Ascending aorta (tissue), 2 donors: ENCODE results near the gene EXD2. TPM values are rescaled to one million over a fixed set of nuclear protein-coding genes. Genes with fewer than 3 reads are reported as not detected.
"Not testable (repeated sequence)": the region's sequence is repeated elsewhere in the genome, so short reads cannot be mapped to it uniquely, and the experiment has no call there.

Source experiments
- DNase-seq, 2 donors: peaks; one replicate each; pipeline ENCODE4 v3.0.0-alpha.2; 2019; ENCODE audit warnings: low spot score in 2 of 2
- H3K27ac ChIP-seq, 2 donors: fragments of 200-600 bp; sonication (generic); one replicate each; pipeline ENCODE4 v1.5.1; 2016 to 2017; ENCODE audit warnings: mild to moderate bottlenecking in 1 of 2
- H3K27me3 ChIP-seq: fragments of 200-600 bp; sonication (generic); one replicate; pipeline ENCODE4 v1.5.1; 2017
- H3K36me3 ChIP-seq, 2 donors: fragments of 200-600 bp; sonication (generic); one replicate each; pipeline ENCODE4 v1.5.1; 2016
- H3K4me1 ChIP-seq, 2 donors: fragments of 200-600 bp; sonication (generic); one replicate each; pipeline ENCODE4 v1.5.1; 2016 to 2017; ENCODE audit warnings: mild to moderate bottlenecking in 1 of 2
- H3K4me3 ChIP-seq, 2 donors: fragments of 200-600 bp; sonication (generic); one replicate each; pipeline ENCODE4 v1.5.1; 2016 to 2017; ENCODE audit warnings: mild to moderate bottlenecking in 1 of 2
- H3K9me3 ChIP-seq, 2 donors: fragments of 200-600 bp; sonication (generic); one replicate each; pipeline ENCODE4 v1.5.1; 2016
- CTCF ChIP-seq, 3 experiments: fragments of 200-600 bp in 2 of 3; fragments of 450-650 bp in 1 of 3; sonication (generic) in 2 of 3; IDR thresholded peaks; one replicate each; pipeline ENCODE4 v1.5.1; 2016 to 2019; ENCODE audit warnings: antibody characterized with exemption in 3 of 3, mild to moderate bottlenecking in 1 of 3, moderate library complexity in 1 of 3
- intact Hi-C: fragments of 100-400 bp; cut with DNase I; formaldehyde crosslinking; loops from one replicate; pipeline ENCODE4 v1.15.1; 2023
- total RNA-seq: library from RNA; depleted of rRNA; stranded (reverse); fragments of >200 nt; gene quantifications from one replicate; pipeline ENCODE4 v1.1.0, GENCODE V29; 2016

Gene EXD2
- total RNA-seq, 1 donor from 2014 or later = 17.2 TPM

GRCh38 chr14:69156224-69156623, 35.1 kb upstream of the EXD2 start:
- Histone ChIP-seq H3K4me1 (no peaks in the 10 kb centered on the region), H3K27me3 (no peaks in the 10 kb centered on the region), H3K36me3 (no peaks in the 10 kb centered on the region), H3K9me3 (no peaks in the 10 kb centered on the region), H3K27ac (no peak overlapping the region), H3K4me3 (no peak overlapping the region)
- TF ChIP-seq CTCF (IDR thresholded peaks at IDR 0.05) = no peak
- intact Hi-C loops = loop anchor here (10.0 kb wide), 1 partner anchor 239 kb away; the partner anchor contains the start of genes ERH and SLC39A9
- no peak for DNase-seq

DNA sequence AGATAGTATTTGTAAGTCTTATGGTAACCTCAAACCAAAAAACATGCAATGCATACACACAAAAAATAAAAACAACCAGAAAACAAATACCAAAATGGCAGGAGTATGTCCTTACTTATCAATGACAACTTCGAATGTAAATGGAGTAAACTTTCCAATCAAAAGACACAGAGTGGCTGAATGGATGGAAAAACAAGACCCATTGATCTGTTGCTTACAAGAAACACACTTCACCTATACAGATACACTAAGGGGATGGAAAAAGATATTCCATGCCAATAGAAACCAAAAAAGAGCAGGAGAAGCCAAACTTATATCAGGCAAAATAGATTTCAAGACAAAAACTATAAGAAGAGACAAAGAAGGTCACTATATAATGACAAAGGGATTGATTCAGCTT, 29.7 kb upstream of the EXD2 start:
- DNase-seq = no peak
- TF ChIP-seq CTCF (IDR thresholded peaks at IDR 0.05) = no peak
- Histone ChIP-seq H3K4me3 (no peak overlapping the region), H3K27me3 (no peaks in the 10 kb centered on the region), H3K4me1 (no peaks in the 10 kb centered on the region), H3K36me3 (no peaks in the 10 kb centered on the region), H3K27ac (no peak overlapping the region), H3K9me3 (peaks cover 0 to 17% of the 10 kb centered on the region in 2 donors)
- intact Hi-C loops = no loop called here

- DNase-seq, intact Hi-C loops, H3K36me3 ChIP-seq, H3K27me3 ChIP-seq, H3K27ac ChIP-seq, H3K4me1 ChIP-seq, H3K4me3 ChIP-seq: not testable (repeated sequence)
- peaks cover 0 to 17% of the 10 kb centered on the region in 2 donors for H3K9me3 ChIP-seq
Observed at GRCh38 chr14:69165787-69166186, 25.5 kb upstream of the EXD2 start.

DNA sequence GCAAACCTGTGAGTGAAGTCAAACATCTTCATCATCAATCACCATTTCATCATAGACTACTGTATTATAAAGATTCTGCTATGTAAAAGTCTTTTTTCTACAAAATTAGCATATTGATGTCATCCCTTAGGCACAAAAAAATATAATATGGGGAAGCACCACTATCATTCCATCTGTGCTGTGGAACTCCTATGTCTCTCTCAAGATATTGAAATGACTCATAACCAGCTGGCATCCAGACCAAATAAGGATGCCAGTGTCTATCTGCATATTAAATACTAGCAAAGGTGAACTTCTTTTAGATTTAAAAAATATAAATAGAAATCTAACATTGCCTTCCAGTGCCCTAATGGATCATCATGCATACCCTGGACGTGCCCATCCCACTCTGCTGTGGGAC, 20.5 kb upstream of the EXD2 start:
- Histone ChIP-seq H3K36me3 (no peaks in the 10 kb centered on the region), H3K27me3 (no peaks in the 10 kb centered on the region), H3K4me3 (no peak overlapping the region), H3K27ac (no peak overlapping the region), H3K4me1 (no peaks in the 10 kb centered on the region), H3K9me3 (no peaks in the 10 kb centered on the region)
- no peak for DNase-seq
- no peak for TF ChIP-seq CTCF (IDR thresholded peaks at IDR 0.05)
- intact Hi-C loops = no loop called here

- no peaks in the 10 kb centered on the region for H3K27me3 ChIP-seq
- no peak for DNase-seq
- no peak overlapping the region for H3K4me3 ChIP-seq
- no peak overlapping the region for H3K27ac ChIP-seq
- H3K9me3 ChIP-seq = no peaks in the 10 kb centered on the region
- no peak for TF ChIP-seq CTCF (IDR thresholded peaks at IDR 0.05)
- no peaks in the 10 kb centered on the region for H3K36me3 ChIP-seq
- intact Hi-C loops = no loop called here
- no peaks in the 10 kb centered on the region for H3K4me1 ChIP-seq
Observed at GRCh38 chr14:69171569-69171968, 19.7 kb upstream of the EXD2 start.

DNA sequence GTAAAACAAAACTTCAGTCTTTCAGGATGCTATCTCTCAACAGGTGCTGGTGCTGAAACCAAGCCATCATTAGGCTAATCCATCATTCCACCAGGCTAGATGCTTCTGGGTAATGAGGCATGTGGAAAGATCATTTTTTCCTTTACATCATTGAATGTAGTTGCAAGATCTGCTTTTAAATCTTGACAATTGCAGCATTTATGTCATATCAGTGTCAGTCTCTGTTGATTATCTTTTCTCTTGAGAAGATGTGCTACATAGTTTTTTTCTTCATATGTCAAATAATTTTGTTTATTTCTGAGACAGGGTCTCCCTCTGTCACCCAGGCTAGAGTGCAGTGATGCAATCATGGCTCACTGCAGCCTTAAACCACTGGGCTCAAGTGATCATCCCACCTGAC, 16.2 kb upstream of the EXD2 start:
- no peak for DNase-seq
- Histone ChIP-seq H3K9me3 (no peaks in the 10 kb centered on the region), H3K27me3 (no peaks in the 10 kb centered on the region), H3K4me3 (no peak overlapping the region), H3K4me1 (no peaks in the 10 kb centered on the region), H3K36me3 (no peaks in the 10 kb centered on the region), H3K27ac (no peak overlapping the region)
- no peak for TF ChIP-seq CTCF (IDR thresholded peaks at IDR 0.05)
- intact Hi-C loops = no loop called here
